ENCODE measurements around the gene PANK3. TPM values are rescaled to one million over a fixed set of nuclear protein-coding genes. Genes with fewer than 3 reads are reported as not detected.

The PANK3 gene
- total RNA-seq, 6 experiments from 2014 or later: 29.3 to 44.7 (median 33.3) TPM

- H3K4me3 Mint-ChIP-seq: no peak overlapping the region
Measured at GRCh38 chr5:168525856-168526255, 53.3 kb downstream of the PANK3 start.

DNA sequence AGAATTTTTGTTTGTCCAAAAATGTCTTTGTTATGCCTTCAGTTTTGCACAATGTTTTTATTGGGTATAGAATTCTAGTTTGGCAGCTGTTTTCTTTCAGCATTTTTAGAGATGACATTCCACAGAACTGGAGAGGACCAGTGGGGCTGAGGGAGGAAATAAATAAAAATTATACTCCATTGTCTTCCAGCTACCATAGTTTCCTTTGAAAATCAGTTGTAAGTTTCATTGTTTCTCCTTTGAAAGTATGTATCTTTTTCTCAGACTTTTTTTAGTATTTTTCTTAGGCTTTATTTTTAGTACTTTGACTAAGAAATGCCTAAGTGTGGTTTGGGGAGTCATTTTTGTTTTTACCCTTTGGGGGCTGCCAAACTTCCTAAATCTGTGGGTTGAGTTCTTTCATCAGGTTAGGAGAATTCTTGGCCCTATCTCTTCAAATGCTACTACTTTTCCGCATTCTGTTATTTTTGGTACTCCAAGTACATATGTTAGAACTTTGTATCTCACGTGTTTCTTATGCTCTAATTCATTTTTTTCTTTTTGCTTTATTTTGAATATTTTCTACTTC, 65.2 kb downstream of the PANK3 start:
- DNase-seq: no peak
- Mint-ChIP-seq H3K4me1 (ENCODE audit: low read depth) (no peaks in the 10 kb centered on the region), H3K27me3 (ENCODE audit: insufficient read depth) (no peaks in the 10 kb centered on the region; the same call in 1 of the 2 replicates), H3K36me3 (ENCODE audit: low read depth) (peaks cover 71% of the 10 kb centered on the region), H3K4me3 (no peak overlapping the region), H3K9me3 (peaks cover 20% of the 10 kb centered on the region), H3K27ac (no peak overlapping the region)
- TF ChIP-seq, protein P1, sequence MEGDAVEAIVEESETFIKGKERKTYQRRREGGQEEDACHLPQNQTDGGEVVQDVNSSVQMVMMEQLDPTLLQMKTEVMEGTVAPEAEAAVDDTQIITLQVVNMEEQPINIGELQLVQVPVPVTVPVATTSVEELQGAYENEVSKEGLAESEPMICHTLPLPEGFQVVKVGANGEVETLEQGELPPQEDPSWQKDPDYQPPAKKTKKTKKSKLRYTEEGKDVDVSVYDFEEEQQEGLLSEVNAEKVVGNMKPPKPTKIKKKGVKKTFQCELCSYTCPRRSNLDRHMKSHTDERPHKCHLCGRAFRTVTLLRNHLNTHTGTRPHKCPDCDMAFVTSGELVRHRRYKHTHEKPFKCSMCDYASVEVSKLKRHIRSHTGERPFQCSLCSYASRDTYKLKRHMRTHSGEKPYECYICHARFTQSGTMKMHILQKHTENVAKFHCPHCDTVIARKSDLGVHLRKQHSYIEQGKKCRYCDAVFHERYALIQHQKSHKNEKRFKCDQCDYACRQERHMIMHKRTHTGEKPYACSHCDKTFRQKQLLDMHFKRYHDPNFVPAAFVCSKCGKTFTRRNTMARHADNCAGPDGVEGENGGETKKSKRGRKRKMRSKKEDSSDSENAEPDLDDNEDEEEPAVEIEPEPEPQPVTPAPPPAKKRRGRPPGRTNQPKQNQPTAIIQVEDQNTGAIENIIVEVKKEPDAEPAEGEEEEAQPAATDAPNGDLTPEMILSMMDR (IDR thresholded peaks at IDR 0.05): no peak

More at GRCh38 chr5:168525856-168526255, 53.3 kb downstream of the PANK3 start:
- DNase-seq: no peak
- no peak overlapping the region for H3K27ac Mint-ChIP-seq
- H3K4me1 Mint-ChIP-seq (ENCODE audit: low read depth): no peaks in the 10 kb centered on the region; the same call in 1 of the 2 replicates
- peaks cover 16% of the 10 kb centered on the region for H3K36me3 Mint-ChIP-seq (ENCODE audit: low read depth)
- H3K9me3 Mint-ChIP-seq: peaks cover 7% of the 10 kb centered on the region
- peaks cover 12% of the 10 kb centered on the region for H3K27me3 Mint-ChIP-seq (ENCODE audit: insufficient read depth)
- TF ChIP-seq, protein P1 (IDR thresholded peaks at IDR 0.05): no peak

GRCh38 chr5:168502563-168503237, 76.5 kb downstream of the PANK3 start:
- peaks cover 28% of the 10 kb centered on the region for H3K36me3 Mint-ChIP-seq (ENCODE audit: low read depth)
- no peaks in the 10 kb centered on the region for H3K9me3 Mint-ChIP-seq
- no peaks in the 10 kb centered on the region for H3K4me1 Mint-ChIP-seq (ENCODE audit: low read depth)
- no peak overlapping the region for H3K4me3 Mint-ChIP-seq
- no peak for DNase-seq
- H3K27me3 Mint-ChIP-seq (ENCODE audit: insufficient read depth): peaks cover 1% of the 10 kb centered on the region; the same call in 1 of the 2 replicates
- no peak overlapping the region for H3K27ac Mint-ChIP-seq
- TF ChIP-seq, protein P1 (IDR thresholded peaks at IDR 0.05): no peak

Small RNA genes within 50 kb of the gene (microRNA-seq; reads per million reads assigned to microRNA genes)
- gene MIR103A1 (not detected), gene MIR103B1 (not detected)

Other genes starting within 250 kb of the PANK3 start
- gene RARS1, start 92.9 kb downstream of the PANK3 start, total RNA-seq (2021; fragmentation: NEBNext Ultra II Directional; extraction: Animal tissue kit (Norgen Biotek cat#: 25700)): 100 to 1,000 TPM; 151 to 184 (median 168) TPM
- gene FBLL1, start 50.1 kb downstream of the PANK3 start, total RNA-seq (2021; fragmentation: NEBNext Ultra II Directional; extraction: Animal tissue kit (Norgen Biotek cat#: 25700)): not detected

Data from HFFc6 (cell line).